ENCODE data around the gene DUXB.

The DUXB gene

GRCh38 chr16:75660321-75660720 lies 40.9 kb downstream of the DUXB start:
- no peak for DNase-seq

DNA sequence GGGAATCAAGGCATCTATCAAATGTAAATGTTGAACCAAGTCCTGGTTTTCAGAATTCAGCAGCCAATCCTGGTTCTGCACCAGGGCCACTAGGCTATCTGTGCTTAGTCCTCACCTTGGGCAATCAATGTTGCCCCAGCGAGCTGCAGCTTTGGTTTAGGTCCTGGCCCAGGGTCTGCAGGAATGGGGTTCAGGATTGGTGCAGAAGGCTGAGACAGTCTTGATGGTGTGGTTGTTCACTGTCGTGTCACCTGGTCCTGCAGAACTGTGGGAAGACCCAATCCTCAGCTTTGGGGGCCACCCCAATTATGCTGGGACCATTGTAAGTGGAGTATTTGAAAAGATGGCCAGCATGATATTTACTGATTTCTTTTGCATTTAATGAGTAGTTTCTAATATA lies 43.1 kb downstream of the DUXB start:
- no peak for DNase-seq

DNA sequence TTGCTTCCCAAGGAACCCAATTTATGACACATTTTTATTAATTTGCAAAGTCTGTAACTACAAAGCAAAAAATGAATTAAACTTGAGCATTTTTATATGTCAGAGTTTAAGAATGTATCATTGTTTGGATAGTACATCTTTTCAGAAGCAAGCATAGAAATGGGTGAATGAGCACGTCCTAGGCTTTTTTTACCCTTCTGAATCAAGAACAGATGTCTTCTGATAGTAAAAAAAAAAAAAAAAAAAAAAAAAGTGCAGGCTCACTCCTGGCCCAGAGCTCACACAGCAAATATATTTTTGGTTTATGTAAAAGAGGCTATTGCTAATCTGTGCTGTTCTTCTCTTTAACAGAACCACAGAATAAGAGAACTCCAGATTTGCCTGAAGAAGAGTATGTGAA lies 47.3 kb downstream of the DUXB start:
- no peak for DNase-seq

DNA sequence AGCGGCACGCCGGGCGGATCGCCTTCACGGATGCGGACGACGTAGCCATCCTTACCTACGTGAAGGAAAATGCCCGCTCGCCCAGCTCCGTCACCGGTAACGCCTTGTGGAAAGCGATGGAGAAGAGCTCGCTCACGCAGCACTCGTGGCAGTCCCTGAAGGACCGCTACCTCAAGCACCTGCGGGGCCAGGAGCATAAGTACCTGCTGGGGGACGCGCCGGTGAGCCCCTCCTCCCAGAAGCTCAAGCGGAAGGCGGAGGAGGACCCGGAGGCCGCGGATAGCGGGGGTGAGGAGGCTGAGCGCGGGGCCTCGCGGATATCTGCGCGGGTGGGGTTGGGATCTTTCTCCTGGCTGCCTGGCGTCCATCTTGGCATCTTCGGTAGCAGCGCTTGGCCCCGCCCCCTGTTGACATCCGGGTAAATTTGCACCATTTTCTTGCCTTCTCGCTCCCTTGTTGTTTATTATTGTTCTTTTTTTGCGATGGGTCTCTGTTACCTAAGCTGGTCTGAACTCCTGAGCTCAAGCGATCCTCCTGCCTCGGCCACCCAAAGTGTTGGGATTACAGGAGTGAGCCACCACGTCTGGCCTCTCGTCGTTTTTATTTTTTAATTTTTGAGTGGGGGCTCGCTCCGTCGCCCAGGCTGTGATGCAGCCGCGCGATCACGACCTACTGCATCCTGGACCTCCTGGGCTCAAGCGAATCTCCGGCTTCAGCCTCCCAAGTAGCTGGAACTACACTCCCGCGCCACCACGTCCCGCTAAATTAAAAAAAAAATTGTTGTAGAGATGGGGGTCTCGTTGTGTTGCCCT lies 52.8 kb downstream of the DUXB start:
- DNase-seq, result peak; percentile 59

GRCh38 chr16:75647492-75648264 lies 53.6 kb downstream of the DUXB start, which contains the start of the genes KARS1 and TERF2IP:
TSS of gene KARS1 (minus strand) at chr16:75647665. CDS start at chr16:75647639, 26 bp downstream.
TSS of gene TERF2IP (plus strand) at chr16:75647773. CDS start at chr16:75647883, 110 bp downstream.
- peak; percentile 93 for DNase-seq

- no peak for DNase-seq
Observed at GRCh38 chr16:75647112-75647491, 54.2 kb downstream of the DUXB start.

GRCh38 chr16:75644240-75645012 lies 56.8 kb downstream of the DUXB start:
- DNase-seq, result no peak

Measured in DMS 273 treated with DMSO at 0.1 percent for 48 hours (cell line).